Measurements from ENCODE around the gene FOXC1. TPM values are rescaled to one million over a fixed set of nuclear protein-coding genes. Genes with fewer than 3 reads are reported as not detected.

FOXC1 gene
- total and polyA plus RNA-seq, 2 of the 13 experiments (the other 11 are each of a cell fraction or from before 2014, with no cell fraction given), result 0.44 to 0.55 TPM

GRCh38 chr6:1575210-1576041, 34.3 kb upstream of the FOXC1 start:
- CTCF ChIA-PET (ENCODE audit: low intra/inter-chr PET ratio, low total read pairs), result no interaction called here
- Histone ChIP-seq H3K4me1 (ENCODE audit: insufficient read depth, low read length) (peaks cover 18% of the 10 kb centered on the region), H2AFZ (ENCODE audit: low read length) (peak overlapping the region; percentile 71), H3K9me3 (ENCODE audit: low read length) (peaks cover 12% of the 10 kb centered on the region), H3K27ac (ENCODE audit: extremely low read length, insufficient read depth, low read length) (no peak overlapping the region), H3K79me2 (ENCODE audit: insufficient read depth, low read length) (no peaks in the 10 kb centered on the region), H3K27me3 (ENCODE audit: control insufficient read depth in 1 of 2, insufficient read depth in 2 of 2, low read length in 2 of 2) (peaks cover 5 to 60% of the 10 kb centered on the region in 2 experiments), H3K4me2 (ENCODE audit: low read depth, low read length) (peak overlapping the region; percentile 79), H3K9ac (ENCODE audit: insufficient read depth, low read depth, low read length) (peak overlapping the region; percentile 33; the same call in 1 of the 2 replicates), H3K36me3 (replicated peaks in 1 of 2; ENCODE audit: control insufficient read depth in 1 of 2, insufficient read depth in 2 of 2, low read length in 2 of 2) (no peaks in the 10 kb centered on the region), H4K20me1 (ENCODE audit: insufficient read depth, low read length) (no peaks in the 10 kb centered on the region), H3K4me3 (replicated peaks in 1 of 3; ENCODE audit: insufficient read depth in 1 of 3, low read depth in 2 of 3, low read length in 3 of 3) (peak overlapping the region; percentile 39 to 65 (median 57))
- 7% methylated on average over 13 of the region's 16 CpGs for WGBS (ENCODE audit: low lambda C conversion rate)
- in situ Hi-C loops (cut with HindIII; ENCODE audit: extremely low pct_ligation_motif_present, low pct_unique_long_range_greater_than_20kb) (no loop called here), intact Hi-C loops (cut with micrococcal nuclease; ENCODE audit: unreplicated experiment) (no loop called here)
- DNase-seq (ENCODE audit: low spot score) (peak; percentile 23), FAIRE-seq (no peak), ATAC-seq (peak; percentile 78)
- POLR2A ChIA-PET, result no interaction called here
- TF ChIP-seq ELF1 (CRISPR knock-in tag; IDR thresholded peaks at IDR 0.05), result peak; percentile 33; the same call in 1 of the 2 replicates
- no peak for TF ChIP-seq ZMYM3 (CRISPR knock-in tag; IDR thresholded peaks at IDR 0.05)
- no peak for TF ChIP-seq MYPOP (CRISPR knock-in tag; IDR thresholded peaks at IDR 0.05)
- TF ChIP-seq ZNF350 (CRISPR knock-in tag; IDR thresholded peaks at IDR 0.05; ENCODE audit: borderline replicate concordance, low read depth), result 0 out of 2 replicates have a peak, but pooled peaks have one; percentile 18
- TF ChIP-seq PHB2 (IDR thresholded peaks at IDR 0.05; ENCODE audit: partially characterized antibody), result no peak
- TF ChIP-seq SOX6 (IDR thresholded peaks at IDR 0.05), result no peak
- 0 out of 2 replicates have a peak, but pooled peaks have one; percentile 7 for TF ChIP-seq SOX6 (CRISPR knock-in tag; IDR thresholded peaks at IDR 0.05)
- no peak for TF ChIP-seq KDM4B (CRISPR knock-in tag; IDR thresholded peaks at IDR 0.05)
- TF ChIP-seq ZNF598 (CRISPR knock-in tag; IDR thresholded peaks at IDR 0.05; ENCODE audit: borderline replicate concordance), result 0 out of 2 replicates have a peak, but pooled peaks have one; percentile 50
- TF ChIP-seq ZNF501 (CRISPR knock-in tag; IDR thresholded peaks at IDR 0.05), result peak; percentile 51; the same call in 1 of the 2 replicates
- TF ChIP-seq, protein P1, sequence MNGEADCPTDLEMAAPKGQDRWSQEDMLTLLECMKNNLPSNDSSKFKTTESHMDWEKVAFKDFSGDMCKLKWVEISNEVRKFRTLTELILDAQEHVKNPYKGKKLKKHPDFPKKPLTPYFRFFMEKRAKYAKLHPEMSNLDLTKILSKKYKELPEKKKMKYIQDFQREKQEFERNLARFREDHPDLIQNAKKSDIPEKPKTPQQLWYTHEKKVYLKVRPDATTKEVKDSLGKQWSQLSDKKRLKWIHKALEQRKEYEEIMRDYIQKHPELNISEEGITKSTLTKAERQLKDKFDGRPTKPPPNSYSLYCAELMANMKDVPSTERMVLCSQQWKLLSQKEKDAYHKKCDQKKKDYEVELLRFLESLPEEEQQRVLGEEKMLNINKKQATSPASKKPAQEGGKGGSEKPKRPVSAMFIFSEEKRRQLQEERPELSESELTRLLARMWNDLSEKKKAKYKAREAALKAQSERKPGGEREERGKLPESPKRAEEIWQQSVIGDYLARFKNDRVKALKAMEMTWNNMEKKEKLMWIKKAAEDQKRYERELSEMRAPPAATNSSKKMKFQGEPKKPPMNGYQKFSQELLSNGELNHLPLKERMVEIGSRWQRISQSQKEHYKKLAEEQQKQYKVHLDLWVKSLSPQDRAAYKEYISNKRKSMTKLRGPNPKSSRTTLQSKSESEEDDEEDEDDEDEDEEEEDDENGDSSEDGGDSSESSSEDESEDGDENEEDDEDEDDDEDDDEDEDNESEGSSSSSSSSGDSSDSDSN (CRISPR knock-in tag; IDR thresholded peaks at IDR 0.05), result 0 out of 2 replicates have a peak, but pooled peaks have one; percentile 25
- TF ChIP-seq BHLHE40 (IDR thresholded peaks at IDR 0.05; ENCODE audit: low read length), result no peak
- 0 out of 2 replicates have a peak, but pooled peaks have one; percentile 58 for TF ChIP-seq CBX2 (IDR thresholded peaks at IDR 0.05; ENCODE audit: low read depth, low read length)
- no peak for TF ChIP-seq CBX2 (CRISPR knock-in tag; IDR thresholded peaks at IDR 0.05; ENCODE audit: low read depth)
- TF ChIP-seq, protein P2, sequence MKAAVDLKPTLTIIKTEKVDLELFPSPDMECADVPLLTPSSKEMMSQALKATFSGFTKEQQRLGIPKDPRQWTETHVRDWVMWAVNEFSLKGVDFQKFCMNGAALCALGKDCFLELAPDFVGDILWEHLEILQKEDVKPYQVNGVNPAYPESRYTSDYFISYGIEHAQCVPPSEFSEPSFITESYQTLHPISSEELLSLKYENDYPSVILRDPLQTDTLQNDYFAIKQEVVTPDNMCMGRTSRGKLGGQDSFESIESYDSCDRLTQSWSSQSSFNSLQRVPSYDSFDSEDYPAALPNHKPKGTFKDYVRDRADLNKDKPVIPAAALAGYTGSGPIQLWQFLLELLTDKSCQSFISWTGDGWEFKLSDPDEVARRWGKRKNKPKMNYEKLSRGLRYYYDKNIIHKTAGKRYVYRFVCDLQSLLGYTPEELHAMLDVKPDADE (CRISPR knock-in tag; IDR thresholded peaks at IDR 0.05), result no peak
- TF ChIP-seq ZNF33B (CRISPR knock-in tag; IDR thresholded peaks at IDR 0.05), result 0 out of 2 replicates have a peak, but pooled peaks have one; percentile 31
- no peak for TF ChIP-seq TFAP4 (IDR thresholded peaks at IDR 0.05; ENCODE audit: borderline replicate concordance, low read depth)
- no peak for TF ChIP-seq ZNF782 (CRISPR knock-in tag; IDR thresholded peaks at IDR 0.05; ENCODE audit: borderline replicate concordance)
- TF ChIP-seq ZNF878 (CRISPR knock-in tag; IDR thresholded peaks at IDR 0.05), result no peak
- no TSS peak for BruUV-seq (replicated peaks)

Measured in HepG2 (cell line).